Right atrium auricular region (tissue), 2 donors: ENCODE data around the gene PHKG2. TPM values are rescaled to one million over a fixed set of nuclear protein-coding genes. Genes with fewer than 3 reads are reported as not detected.

Experiments used
- DNase-seq: peaks from one replicate; pipeline ENCODE4 v3.0.0-alpha.2; 2019; ENCODE audit warnings: low spot score
- H3K27ac ChIP-seq, 2 donors: fragments of 200-600 bp; sonication (generic); 1 replicate in 1 of 2; 2 replicates in 1 of 2; pipeline ENCODE4 v1.5.1; 2016 to 2019
- H3K27me3 ChIP-seq, 2 donors: fragments of 200-600 bp; sonication (generic); one replicate each; pipeline versions ENCODE4 v1.5.1 to v1.6.0; 2017 to 2019
- H3K36me3 ChIP-seq: fragments of 200-600 bp; sonication (generic); one replicate; pipeline ENCODE4 v1.5.1; 2016
- H3K4me1 ChIP-seq, 2 donors: fragments of 200-600 bp; sonication (generic); one replicate each; pipeline versions ENCODE4 v1.5.1 to v1.6.0; 2017 to 2019
- H3K4me3 ChIP-seq, 2 donors: fragments of 200-600 bp; sonication (generic); 1 replicate in 1 of 2; 2 replicates in 1 of 2; pipeline ENCODE4 v1.5.1; 2017 to 2019; ENCODE audit warnings: mild to moderate bottlenecking in 1 of 2, moderate library complexity in 1 of 2
- H3K9me3 ChIP-seq, 2 donors: fragments of 200-600 bp; sonication (generic); one replicate each; pipeline ENCODE4 v1.5.1; 2019
- CTCF ChIP-seq, 2 donors: fragments of 200-600 bp; sonication (generic); IDR thresholded peaks; one replicate each; pipeline ENCODE4 v1.5.1; 2019; ENCODE audit warnings: antibody characterized with exemption in 2 of 2
- total RNA-seq, 2 donors: library from RNA; depleted of rRNA; stranded (reverse); fragments of >200 nt; gene quantifications; one replicate each; pipeline ENCODE4 v1.1.0, GENCODE V29; 2016

The PHKG2 gene
- total RNA-seq, 2 donors from 2014 or later: 16.0 to 22.1 TPM

- Histone ChIP-seq H3K4me1 (no peaks in the 10 kb centered on the region), H3K27ac (no peak overlapping the region), H3K36me3 (peaks cover 100% of the 10 kb centered on the region), H3K9me3 (no peaks in the 10 kb centered on the region), H3K4me3 (no peak overlapping the region), H3K27me3 (no peaks in the 10 kb centered on the region)
- no peak for DNase-seq
- no peak for TF ChIP-seq CTCF (IDR thresholded peaks at IDR 0.05)
These were observed 27.5 kb upstream of the PHKG2 start for GRCh38 chr16:30720694-30721093.

DNA sequence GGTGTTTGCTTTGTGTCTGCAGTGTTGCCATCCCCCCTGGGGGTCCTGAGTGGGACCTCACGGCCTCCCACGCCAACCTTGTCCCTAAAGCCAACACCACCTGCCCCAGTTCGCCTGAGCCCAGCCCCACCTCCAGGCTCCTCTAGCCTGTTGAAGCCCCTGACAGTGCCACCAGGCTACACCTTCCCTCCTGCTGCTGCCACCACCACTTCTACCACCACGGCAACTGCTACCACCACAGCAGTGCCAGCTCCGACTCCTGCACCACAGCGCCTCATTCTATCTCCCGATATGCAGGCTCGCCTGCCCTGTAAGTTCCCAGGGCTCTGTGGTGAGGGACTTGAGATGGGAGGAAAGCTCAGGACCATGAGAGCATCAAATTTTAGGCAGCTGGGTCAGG lies 27.1 kb upstream of the PHKG2 start:
- no peaks in the 10 kb centered on the region for H3K9me3 ChIP-seq
- no peaks in the 10 kb centered on the region for H3K27me3 ChIP-seq
- H3K36me3 ChIP-seq: peaks cover 95% of the 10 kb centered on the region
- no peak for DNase-seq
- H3K4me1 ChIP-seq: no peaks in the 10 kb centered on the region
- no peak overlapping the region for H3K27ac ChIP-seq
- no peak overlapping the region for H3K4me3 ChIP-seq
- TF ChIP-seq CTCF (IDR thresholded peaks at IDR 0.05): no peak

GRCh38 chr16:30721606-30722005 lies 26.6 kb upstream of the PHKG2 start:
- no peaks in the 10 kb centered on the region for H3K4me1 ChIP-seq
- H3K27ac ChIP-seq: no peak overlapping the region

GRCh38 chr16:30722443-30722842 lies 25.8 kb upstream of the PHKG2 start:
- DNase-seq: no peak
- no peak overlapping the region for H3K27ac ChIP-seq
- TF ChIP-seq CTCF (IDR thresholded peaks at IDR 0.05): no peak
- no peaks in the 10 kb centered on the region for H3K27me3 ChIP-seq
- H3K4me1 ChIP-seq: no peaks in the 10 kb centered on the region
- no peak overlapping the region for H3K4me3 ChIP-seq
- H3K36me3 ChIP-seq: peaks cover 83% of the 10 kb centered on the region
- no peaks in the 10 kb centered on the region for H3K9me3 ChIP-seq

More at GRCh38 chr16:30721606-30722005, 26.6 kb upstream of the PHKG2 start:
- H3K9me3 ChIP-seq: no peaks in the 10 kb centered on the region
- no peak for TF ChIP-seq CTCF (IDR thresholded peaks at IDR 0.05)
- H3K27me3 ChIP-seq: no peaks in the 10 kb centered on the region
- no peak for DNase-seq
- peaks cover 91% of the 10 kb centered on the region for H3K36me3 ChIP-seq
- H3K4me3 ChIP-seq: no peak overlapping the region

- Histone ChIP-seq H3K9me3 (no peaks in the 10 kb centered on the region), H3K27me3 (no peaks in the 10 kb centered on the region), H3K36me3 (peaks cover 78% of the 10 kb centered on the region), H3K27ac (no peak overlapping the region), H3K4me1 (no peaks in the 10 kb centered on the region), H3K4me3 (no peak overlapping the region)
- no peak for DNase-seq
- TF ChIP-seq CTCF (IDR thresholded peaks at IDR 0.05): no peak
These were observed 25.3 kb upstream of the PHKG2 start for GRCh38 chr16:30722916-30723315.

DNA sequence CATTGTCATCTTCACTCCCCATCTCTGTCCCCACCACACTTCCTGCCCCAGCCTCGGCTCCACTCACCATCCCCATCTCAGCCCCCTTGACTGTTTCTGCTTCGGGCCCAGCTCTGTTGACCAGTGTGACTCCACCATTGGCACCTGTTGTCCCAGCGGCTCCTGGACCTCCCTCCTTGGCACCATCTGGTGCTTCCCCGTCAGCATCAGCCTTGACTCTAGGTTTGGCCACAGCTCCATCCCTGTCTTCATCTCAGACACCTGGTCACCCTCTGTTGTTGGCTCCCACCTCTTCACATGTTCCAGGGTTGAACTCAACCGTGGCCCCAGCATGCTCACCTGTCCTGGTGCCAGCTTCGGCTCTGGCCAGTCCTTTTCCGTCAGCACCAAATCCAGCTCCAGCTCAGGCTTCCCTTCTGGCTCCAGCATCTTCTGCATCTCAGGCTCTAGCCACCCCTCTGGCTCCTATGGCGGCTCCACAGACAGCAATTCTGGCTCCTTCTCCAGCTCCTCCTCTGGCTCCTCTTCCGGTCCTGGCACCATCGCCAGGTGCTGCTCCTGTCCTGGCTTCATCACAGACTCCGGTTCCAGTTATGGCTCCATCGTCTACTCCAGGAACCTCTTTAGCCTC lies 24.4 kb upstream of the PHKG2 start:
- no peak for TF ChIP-seq CTCF (IDR thresholded peaks at IDR 0.05)
- no peak overlapping the region for H3K4me3 ChIP-seq
- no peaks in the 10 kb centered on the region for H3K4me1 ChIP-seq
- no peaks in the 10 kb centered on the region for H3K9me3 ChIP-seq
- no peak for DNase-seq
- H3K27me3 ChIP-seq: no peaks in the 10 kb centered on the region
- no peak overlapping the region for H3K27ac ChIP-seq
- H3K36me3 ChIP-seq: peaks cover 70% of the 10 kb centered on the region
